ENCODE results near the gene CAPNS1.

CAPNS1 gene

DNA sequence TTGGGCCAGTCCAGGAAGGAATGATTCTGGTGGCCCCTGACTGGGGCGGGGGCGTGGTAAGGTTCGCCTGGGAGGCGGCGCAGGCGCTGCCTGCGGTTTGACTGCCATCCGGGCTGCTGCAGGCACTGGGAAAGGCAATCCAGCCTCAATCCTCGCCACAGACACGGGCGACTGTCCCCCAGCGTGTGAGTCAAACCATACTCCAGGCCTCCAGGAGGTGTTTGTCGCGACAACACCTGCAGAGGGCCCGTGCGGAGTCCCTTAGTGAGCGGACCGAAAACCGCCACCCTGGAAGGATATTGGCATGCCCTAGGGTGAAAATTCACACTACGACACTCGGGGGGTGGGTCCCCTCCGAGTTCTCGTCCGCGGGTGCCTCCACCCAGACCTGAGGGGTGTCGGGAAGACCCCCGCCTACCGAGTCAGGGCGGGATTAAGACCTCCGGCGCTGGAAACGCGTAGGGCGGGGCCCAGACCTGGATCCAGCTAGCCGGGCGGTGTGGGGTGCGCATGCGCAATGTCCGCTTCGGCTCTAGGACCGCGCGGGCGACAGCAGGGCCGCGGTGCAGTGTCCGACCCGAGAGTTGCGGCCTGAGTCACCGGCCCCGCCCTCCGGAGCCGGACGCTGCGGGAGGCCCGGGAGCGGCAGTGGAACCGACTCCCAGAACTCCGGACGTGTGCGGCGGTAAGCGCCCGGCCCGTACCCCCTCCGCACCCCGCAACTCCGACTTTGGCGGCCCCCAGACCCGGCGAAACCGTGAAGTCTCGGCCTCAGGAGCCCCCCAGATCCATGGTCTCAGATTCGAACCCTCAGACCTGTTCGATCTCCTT is at the start of gene CAPNS1:
TSS of gene CAPNS1 (plus strand) at position 594 of the 831 bp plus-strand sequence. CDS start 946 bp downstream, outside the sequence.
- Mint-ChIP-seq H3K27ac (peak within 1 kb of the TSS; percentile 94), H3K9me3 (no peaks in the 10 kb centered on the region), H3K4me1 (ENCODE audit: low read depth) (peaks cover 39% of the 10 kb centered on the region), H3K36me3 (ENCODE audit: low read depth) (peaks cover 48% of the 10 kb centered on the region), H3K27me3 (peaks cover 6% of the 10 kb centered on the region), H3K4me3 (peak within 1 kb of the TSS; percentile 98)
- intact Hi-C loops (cut with micrococcal nuclease): loop anchor here (1.0 to 10.0 kb wide), 2 partner anchors 11 to 75 kb away; partner anchors contain the start of genes ZNF146 and ZNF565

DNA sequence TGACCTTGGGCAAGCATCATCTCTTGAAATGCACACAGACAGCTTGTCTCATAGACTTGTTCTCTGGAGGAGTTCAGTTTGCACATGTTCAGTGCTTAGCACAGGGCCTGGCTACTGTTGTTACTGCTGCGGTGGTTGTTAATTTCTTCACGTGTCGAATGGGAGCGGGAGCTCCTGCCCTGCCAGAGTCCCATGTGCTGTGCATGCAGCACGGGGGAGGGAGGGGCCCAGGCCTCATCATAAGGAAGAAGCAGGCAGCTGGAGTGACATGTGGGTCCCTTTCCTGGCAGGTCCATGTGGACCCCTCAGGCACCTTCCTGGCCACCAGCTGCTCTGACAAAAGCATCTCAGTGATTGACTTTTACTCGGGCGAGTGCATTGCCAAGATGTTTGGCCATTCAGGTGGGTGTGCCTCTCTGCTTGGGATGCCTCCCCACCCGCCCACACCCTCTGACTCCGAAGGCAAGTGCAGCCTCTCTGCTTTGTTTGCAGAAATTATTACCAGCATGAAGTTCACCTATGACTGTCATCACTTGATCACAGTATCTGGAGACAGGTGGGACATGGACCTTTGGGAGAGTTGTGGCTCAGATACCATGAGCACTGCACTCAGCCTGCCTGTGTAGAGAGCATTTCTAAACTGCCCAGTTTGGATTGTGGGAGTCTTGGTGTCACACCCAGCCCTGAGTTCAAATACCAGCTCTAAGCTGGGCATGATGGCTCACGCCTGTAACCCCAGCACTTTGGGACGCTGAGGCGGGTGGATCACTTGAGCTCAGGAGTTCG is 48.8 kb upstream of the CAPNS1 start:
- Mint-ChIP-seq H3K27me3 (no peaks in the 10 kb centered on the region), H3K4me3 (no peak overlapping the region), H3K36me3 (ENCODE audit: low read depth) (peaks cover 31% of the 10 kb centered on the region), H3K27ac (no peak overlapping the region), H3K9me3 (no peaks in the 10 kb centered on the region), H3K4me1 (ENCODE audit: low read depth) (no peaks in the 10 kb centered on the region)
- intact Hi-C loops (cut with micrococcal nuclease): no loop called here

DNA sequence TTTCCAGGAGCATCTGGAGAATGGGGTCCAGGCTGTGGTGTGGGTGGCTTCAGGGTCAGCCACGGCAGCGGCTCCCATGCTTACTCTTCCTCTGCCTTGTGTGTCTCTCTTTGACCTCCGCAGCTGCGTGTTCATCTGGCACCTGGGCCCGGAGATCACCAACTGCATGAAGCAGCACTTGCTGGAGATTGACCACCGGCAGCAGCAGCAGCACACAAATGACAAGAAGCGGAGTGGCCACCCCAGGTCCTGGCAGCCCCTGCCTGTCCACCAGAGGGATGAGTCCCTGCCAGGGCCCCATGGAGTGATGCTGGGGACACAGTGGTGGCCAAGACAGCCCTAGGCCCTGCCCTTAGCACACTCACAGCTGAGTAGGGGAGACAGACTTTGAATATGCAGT is 47.3 kb upstream of the CAPNS1 start:
- H3K9me3 Mint-ChIP-seq: no peaks in the 10 kb centered on the region
- H3K27me3 Mint-ChIP-seq: no peaks in the 10 kb centered on the region
- peak overlapping the region; percentile 8 for H3K27ac Mint-ChIP-seq
- intact Hi-C loops (cut with micrococcal nuclease): no loop called here
- H3K36me3 Mint-ChIP-seq (ENCODE audit: low read depth): peaks cover 41% of the 10 kb centered on the region
- no peaks in the 10 kb centered on the region for H3K4me1 Mint-ChIP-seq (ENCODE audit: low read depth)
- H3K4me3 Mint-ChIP-seq: no peak overlapping the region

DNA sequence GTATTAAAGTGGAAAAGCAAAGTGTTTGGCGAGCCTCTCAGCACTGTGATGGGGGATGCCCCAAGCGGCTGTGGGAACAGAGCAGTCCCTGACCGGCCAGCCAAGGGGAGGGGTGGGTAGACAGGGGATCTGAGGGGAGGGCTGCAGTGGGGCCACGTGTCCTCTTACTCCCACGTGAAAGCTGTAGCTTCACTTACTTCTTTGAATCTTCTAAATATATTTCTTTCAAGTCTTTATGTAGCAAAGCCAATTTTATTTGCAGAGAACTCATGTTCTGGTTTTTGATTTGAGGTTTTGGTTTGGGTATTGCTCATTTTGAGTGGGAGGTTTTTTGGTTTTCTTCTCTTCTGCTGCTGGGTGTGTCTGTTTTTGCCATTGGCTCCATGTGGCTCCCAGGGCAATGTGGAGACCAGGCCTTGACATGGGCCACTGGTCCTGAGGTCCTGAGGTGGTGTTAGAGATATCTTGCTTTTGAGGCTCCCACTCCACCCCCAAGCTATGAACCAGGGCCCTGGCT is 46.7 kb upstream of the CAPNS1 start:
- H3K27ac Mint-ChIP-seq: peak overlapping the region; percentile 8
- intact Hi-C loops (cut with micrococcal nuclease): no loop called here
- no peak overlapping the region for H3K4me3 Mint-ChIP-seq
- H3K27me3 Mint-ChIP-seq: no peaks in the 10 kb centered on the region
- H3K9me3 Mint-ChIP-seq: no peaks in the 10 kb centered on the region
- H3K36me3 Mint-ChIP-seq (ENCODE audit: low read depth): peaks cover 41% of the 10 kb centered on the region
- H3K4me1 Mint-ChIP-seq (ENCODE audit: low read depth): no peaks in the 10 kb centered on the region

DNA sequence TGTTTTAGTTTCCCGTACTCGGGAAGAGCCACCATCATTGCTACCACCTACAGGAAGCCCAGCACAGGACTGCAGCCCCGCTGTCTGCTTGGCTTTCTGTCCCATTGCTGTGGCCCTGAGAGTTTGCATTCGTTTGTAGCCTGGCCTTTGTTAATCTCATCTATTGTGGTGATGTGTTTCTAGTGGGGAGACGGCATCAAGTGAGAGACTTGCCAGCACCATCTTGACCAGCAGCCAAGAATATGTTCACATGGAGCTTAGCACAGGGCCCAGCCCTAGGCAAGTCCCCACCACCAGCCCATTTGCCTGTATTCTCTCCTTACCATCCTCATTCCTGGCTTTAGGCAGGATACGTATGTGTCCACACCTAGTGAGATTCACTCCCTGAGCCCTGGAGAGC is 46.2 kb upstream of the CAPNS1 start:
- Mint-ChIP-seq H3K36me3 (ENCODE audit: low read depth) (peaks cover 41% of the 10 kb centered on the region), H3K27me3 (no peaks in the 10 kb centered on the region), H3K27ac (no peak overlapping the region), H3K4me3 (no peak overlapping the region), H3K9me3 (no peaks in the 10 kb centered on the region), H3K4me1 (ENCODE audit: low read depth) (no peaks in the 10 kb centered on the region)
- intact Hi-C loops (cut with micrococcal nuclease): no loop called here

DNA sequence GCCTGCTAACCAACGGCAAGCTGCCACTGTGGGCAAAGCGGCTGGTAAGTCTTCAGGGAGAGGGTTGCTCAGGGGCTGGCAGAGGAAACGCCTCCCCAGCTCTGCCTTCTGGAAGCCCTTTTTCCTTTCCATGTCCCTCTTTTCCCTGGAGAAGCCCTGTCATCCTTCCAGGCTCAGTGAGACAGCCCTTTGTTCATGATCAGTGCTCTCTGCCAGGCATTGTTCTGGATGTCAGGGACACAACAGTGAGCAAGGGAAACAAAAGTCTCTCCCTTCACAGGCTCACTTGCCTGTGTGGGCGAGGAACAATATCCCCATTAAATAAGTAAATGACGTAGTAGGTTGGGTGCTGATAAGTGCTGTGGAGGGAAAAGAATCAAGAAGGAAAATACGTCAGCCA is 42.8 kb upstream of the CAPNS1 start:
- Mint-ChIP-seq H3K4me3 (no peak overlapping the region), H3K9me3 (no peaks in the 10 kb centered on the region), H3K27me3 (no peaks in the 10 kb centered on the region), H3K36me3 (ENCODE audit: low read depth) (peaks cover 37% of the 10 kb centered on the region), H3K4me1 (ENCODE audit: low read depth) (peaks cover 5% of the 10 kb centered on the region), H3K27ac (no peak overlapping the region)
- intact Hi-C loops (cut with micrococcal nuclease): no loop called here

DNA sequence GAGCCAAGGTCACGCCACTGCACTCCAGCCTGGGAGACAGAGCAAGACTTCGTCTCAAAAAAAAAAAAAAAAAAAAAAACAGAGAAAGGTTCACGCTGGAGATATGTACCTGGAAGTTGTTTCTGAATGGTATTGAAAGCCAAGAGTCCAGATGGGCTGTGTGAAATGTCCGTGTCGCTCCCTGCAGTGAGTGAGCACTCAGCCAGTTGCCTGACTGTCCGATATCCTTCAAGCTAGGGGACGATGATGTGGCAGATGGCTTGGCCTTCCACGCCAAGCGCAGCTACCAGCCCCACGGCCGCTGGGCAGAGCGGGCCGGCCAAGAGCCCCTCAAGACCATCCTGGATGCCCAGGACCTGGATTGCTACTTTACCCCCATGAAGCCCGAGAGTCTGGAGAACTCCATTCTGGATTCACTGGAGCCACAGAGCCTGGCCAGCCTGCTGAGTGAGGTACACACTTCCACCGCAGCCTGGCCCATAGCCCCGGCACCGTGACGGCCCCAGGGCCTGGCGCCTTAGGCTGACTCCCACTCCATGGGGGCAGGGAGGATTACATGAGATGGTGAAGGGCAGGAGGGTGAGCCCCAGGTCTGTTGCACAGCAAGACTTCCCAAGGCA is 40.6 kb upstream of the CAPNS1 start:
- H3K9me3 Mint-ChIP-seq: no peaks in the 10 kb centered on the region
- H3K27ac Mint-ChIP-seq: no peak overlapping the region
- no peaks in the 10 kb centered on the region for H3K27me3 Mint-ChIP-seq
- intact Hi-C loops (cut with micrococcal nuclease): no loop called here
- H3K36me3 Mint-ChIP-seq (ENCODE audit: low read depth): peaks cover 38% of the 10 kb centered on the region
- H3K4me3 Mint-ChIP-seq: no peak overlapping the region
- H3K4me1 Mint-ChIP-seq (ENCODE audit: low read depth): peaks cover 5% of the 10 kb centered on the region

DNA sequence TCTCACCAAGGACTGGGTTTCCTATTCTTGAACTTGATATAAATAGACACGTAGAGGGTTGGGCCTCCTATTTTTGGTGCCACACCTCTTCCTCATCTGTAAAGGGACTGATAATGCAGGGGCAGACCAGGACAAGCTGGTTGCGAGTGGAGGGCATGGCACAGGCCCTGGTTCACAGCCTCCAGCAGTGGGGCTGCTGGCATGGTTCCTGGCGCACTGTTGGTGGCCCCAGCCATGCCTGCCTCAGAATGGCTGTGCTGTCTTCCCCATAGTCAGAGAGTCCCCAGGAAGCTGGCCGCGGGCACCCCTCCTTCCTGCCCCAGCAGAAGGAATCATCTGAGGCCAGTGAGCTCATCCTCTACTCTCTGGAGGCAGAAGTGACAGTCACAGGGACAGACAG is 39.4 kb upstream of the CAPNS1 start:
- intact Hi-C loops (cut with micrococcal nuclease): no loop called here
- H3K4me3 Mint-ChIP-seq: no peak overlapping the region
- peaks cover 38% of the 10 kb centered on the region for H3K36me3 Mint-ChIP-seq (ENCODE audit: low read depth)
- H3K27me3 Mint-ChIP-seq: no peaks in the 10 kb centered on the region
- H3K4me1 Mint-ChIP-seq (ENCODE audit: low read depth): peaks cover 5% of the 10 kb centered on the region
- H3K27ac Mint-ChIP-seq: no peak overlapping the region
- H3K9me3 Mint-ChIP-seq: no peaks in the 10 kb centered on the region

DNA sequence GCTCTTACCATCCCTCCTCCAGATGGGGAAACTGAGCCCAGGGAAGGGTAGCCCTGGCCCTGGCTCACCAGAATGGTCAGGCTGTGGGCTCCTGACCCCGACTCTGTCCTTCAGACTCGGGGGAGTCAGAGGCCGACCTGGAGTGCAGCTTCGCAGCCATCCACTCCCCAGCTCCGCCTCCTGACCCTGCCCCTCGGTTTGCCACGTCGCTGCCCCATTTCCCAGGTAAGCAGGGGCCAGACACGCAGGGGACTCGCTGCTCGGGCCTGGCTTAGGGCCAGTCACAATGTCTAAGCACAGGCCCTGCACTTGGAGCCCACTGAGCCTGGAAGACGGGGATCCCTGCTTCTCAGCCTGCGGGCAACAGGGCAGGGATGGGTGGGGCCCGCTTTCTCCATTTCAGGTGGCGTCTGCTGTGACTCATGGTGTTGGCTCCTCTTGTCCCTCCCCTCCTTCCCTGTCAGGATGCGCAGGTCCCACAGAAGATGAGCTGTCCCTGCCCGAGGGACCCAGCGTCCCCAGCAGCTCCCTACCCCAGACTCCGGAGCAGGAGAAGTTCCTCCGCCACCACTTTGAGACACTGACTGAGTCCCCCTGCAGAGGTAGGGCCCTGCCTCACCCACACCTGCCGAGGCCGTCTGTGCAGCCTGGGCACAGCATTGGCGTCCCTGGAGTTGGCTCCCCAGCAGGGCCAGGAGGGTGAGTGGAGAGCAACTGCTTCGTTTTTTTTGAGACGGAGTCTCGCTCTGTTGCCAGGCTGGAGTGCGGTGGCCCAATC is 38.1 kb upstream of the CAPNS1 start:
- intact Hi-C loops (cut with micrococcal nuclease): no loop called here

DNA sequence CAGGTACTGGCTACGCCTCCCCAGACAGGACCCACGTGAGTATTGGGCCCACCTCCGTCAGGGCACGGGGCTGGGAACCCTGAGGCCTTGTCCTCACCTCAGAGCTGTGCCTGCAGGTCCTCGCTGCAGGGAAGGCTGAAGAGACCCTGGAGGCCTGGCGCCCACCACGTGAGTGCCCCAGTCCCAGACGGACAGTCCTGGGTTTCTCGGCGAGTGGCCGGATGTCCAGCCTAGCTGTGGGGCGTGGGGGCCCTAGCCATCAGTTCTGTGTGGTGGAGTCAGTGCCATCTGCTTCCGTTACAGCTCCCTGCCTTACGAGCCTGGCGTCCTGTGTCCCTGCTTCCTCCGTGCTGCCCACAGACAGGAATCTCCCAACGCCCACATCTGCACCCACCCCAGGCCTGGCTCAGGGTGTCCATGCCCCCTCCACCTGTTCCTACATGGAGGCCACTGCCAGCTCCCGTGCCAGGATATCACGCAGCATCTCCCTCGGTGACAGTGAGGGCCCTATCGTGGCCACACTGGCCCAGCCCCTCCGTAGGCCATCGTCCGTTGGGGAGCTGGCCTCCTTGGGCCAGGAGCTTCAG is 36.7 kb upstream of the CAPNS1 start:
- no peak overlapping the region for H3K4me3 Mint-ChIP-seq
- H3K27me3 Mint-ChIP-seq: no peaks in the 10 kb centered on the region
- peak overlapping the region; percentile 25 for H3K27ac Mint-ChIP-seq
- no peaks in the 10 kb centered on the region for H3K9me3 Mint-ChIP-seq
- peaks cover 5% of the 10 kb centered on the region for H3K4me1 Mint-ChIP-seq (ENCODE audit: low read depth)
- peaks cover 28% of the 10 kb centered on the region for H3K36me3 Mint-ChIP-seq (ENCODE audit: low read depth)
- intact Hi-C loops (cut with micrococcal nuclease): no loop called here

More for the DNA sequence above, 38.1 kb upstream of the CAPNS1 start:
- Mint-ChIP-seq H3K27ac (no peak overlapping the region), H3K9me3 (no peaks in the 10 kb centered on the region), H3K36me3 (ENCODE audit: low read depth) (peaks cover 36% of the 10 kb centered on the region), H3K4me1 (ENCODE audit: low read depth) (peaks cover 5% of the 10 kb centered on the region), H3K4me3 (no peak overlapping the region), H3K27me3 (no peaks in the 10 kb centered on the region)

DNA sequence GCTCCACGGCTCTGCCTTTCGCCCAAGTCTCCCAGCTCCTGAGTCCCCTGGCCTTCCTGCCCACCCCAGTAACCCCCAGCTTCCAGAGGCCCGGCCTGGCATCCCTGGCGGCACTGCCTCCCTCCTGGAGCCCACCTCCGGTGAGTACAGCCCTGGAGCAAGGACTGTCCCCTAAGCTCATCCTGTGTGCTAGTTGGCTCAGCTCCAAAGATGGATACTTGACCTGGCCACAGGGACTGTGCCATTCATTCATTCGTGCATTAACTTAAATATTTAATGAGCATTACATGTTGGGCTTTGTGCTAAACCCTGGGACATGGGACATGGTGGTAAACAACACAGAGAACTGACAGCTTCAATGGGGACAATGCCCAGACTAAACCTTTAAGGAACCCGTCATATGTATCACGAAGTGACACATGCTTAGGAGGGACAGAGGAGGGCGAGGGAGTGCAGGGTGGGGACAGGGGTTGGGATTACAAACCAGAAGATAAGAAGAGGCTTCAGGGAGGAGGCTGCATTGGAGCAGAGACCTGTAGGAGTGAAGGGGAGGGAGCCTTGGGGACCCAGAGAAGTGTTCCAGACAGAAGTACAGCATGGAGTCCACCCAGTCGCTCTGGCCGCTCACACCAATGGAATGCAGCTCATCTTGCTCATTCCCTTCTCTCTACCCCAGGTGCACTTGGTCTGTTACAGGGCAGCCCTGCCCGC is 35.9 kb upstream of the CAPNS1 start:
- intact Hi-C loops (cut with micrococcal nuclease): no loop called here
- peak overlapping the region; percentile 25 for H3K27ac Mint-ChIP-seq
- H3K4me3 Mint-ChIP-seq: no peak overlapping the region
- no peaks in the 10 kb centered on the region for H3K27me3 Mint-ChIP-seq
- peaks cover 28% of the 10 kb centered on the region for H3K36me3 Mint-ChIP-seq (ENCODE audit: low read depth)
- peaks cover 5% of the 10 kb centered on the region for H3K4me1 Mint-ChIP-seq (ENCODE audit: low read depth)
- H3K9me3 Mint-ChIP-seq: no peaks in the 10 kb centered on the region

DNA sequence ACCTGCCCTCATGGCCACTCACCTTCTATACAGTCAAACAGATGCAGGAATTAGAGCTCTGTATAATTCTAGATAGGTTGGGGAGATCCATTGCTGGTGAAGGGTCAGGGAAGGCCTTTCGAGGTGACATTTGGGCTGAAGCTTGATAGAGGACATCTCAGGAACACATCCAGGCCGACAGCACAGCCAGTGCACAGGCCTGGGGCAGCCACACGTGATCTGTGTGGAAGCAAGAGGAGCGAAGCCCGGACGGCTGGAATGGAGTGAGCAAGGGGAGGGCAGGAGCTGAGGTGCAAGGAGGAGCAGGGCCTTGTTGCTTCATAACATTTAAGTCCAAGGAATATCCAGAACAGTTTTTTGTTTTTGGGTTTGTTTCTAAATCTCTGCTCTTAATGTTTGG is 33.4 kb upstream of the CAPNS1 start:
- Mint-ChIP-seq H3K36me3 (ENCODE audit: low read depth) (peaks cover 34% of the 10 kb centered on the region), H3K9me3 (no peaks in the 10 kb centered on the region), H3K27ac (no peak overlapping the region), H3K27me3 (no peaks in the 10 kb centered on the region), H3K4me3 (no peak overlapping the region), H3K4me1 (ENCODE audit: low read depth) (no peaks in the 10 kb centered on the region)
- intact Hi-C loops (cut with micrococcal nuclease): no loop called here

All from dendritic cell treated with granulocyte-macrophage colony-stimulating factor and Interleukin-4, amounts not matched to agents 40 ng/mL and 50 ng/mL, for 4 days (primary cell).